Measurements from ENCODE around the gene RASGEF1B.
"Not testable (repeated sequence)": the region's sequence is repeated elsewhere in the genome, so short reads cannot be mapped to it uniquely, and the experiment has no call there.

Gene RASGEF1B

DNA sequence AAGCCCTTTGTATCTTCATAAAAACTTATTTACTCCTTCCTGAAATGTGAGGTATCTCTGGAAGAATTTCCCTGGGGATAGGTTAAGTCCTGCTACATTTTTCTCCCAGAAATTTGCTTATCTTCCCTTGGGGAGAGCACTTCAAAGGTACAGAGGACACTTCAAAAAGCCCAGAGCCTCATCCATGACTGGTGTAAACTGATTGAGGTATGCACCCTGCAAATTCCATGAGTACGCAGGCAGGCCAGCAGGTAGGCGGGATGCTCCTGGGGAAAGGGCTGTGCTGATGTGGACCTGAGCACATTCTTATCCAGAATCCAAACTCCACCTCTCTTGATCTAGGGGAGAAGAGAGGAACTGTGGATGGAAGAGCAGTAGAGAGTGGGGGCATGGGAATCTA is 26.3 kb upstream of the RASGEF1B start:
- DNase-seq = no peak

- DNase-seq = no peak
Measured at GRCh38 chr4:81495345-81495744, 23.6 kb upstream of the RASGEF1B start.

DNA sequence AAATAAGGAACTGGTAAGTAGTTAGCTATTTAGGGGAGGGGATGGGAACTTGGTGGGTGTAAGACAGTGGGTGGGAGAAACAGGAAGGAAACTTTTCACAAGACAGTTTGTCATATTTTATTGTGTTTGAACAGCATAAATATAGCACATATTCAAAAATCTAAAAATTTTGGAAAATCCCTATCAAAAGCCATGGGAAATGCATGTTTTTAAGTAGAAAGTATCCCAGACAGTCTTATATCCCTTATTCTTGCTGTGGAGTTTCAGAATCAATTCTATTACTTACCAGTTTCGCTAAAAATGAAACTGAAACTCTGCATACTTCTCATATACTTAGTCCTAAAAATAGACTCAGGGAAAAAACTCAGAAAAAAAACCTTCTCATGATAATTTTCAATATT is 22.3 kb upstream of the RASGEF1B start:
- no peak for DNase-seq

GRCh38 chr4:81492606-81493230 is 21.0 kb upstream of the RASGEF1B start:
- DNase-seq = no peak

GRCh38 chr4:81491943-81492342 is 20.2 kb upstream of the RASGEF1B start:
- DNase-seq = no peak

DNA sequence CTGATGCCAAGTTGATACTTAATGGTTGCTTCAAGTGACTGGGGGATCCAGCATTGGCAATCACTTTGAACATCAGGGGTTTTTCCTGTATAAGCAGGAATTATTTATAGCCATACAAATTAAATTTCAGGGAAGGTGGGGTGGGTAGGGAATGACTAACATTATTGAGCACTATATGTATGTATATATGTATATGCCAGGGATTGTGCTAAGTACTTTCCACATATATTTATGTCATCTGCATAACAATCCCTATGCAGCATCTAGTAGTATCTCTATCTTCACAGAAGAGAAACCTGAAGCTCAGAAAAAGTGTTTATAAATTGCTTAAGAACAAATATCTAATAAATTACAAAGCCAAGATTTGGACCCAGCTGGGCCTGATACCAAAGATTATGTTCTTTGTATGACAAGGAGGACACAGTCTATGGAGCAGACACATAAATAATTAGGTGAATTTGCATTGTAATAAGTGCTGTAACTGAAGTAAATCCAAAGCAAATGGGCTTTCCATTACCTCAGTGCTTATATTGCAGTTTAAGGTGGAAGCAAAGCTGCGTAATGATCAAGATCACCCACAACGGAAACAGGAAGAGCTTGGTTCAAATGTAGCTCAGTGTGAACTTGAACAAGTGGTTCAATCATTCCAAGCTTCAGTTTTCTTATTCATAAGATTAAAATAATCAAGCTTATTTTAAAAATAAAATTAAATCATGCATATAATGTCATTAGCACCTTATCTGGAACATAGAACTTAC is 18.9 kb upstream of the RASGEF1B start:
- no peak for DNase-seq

- DNase-seq = no peak
Measured at GRCh38 chr4:81486502-81486901, 14.8 kb upstream of the RASGEF1B start.

- DNase-seq = no peak
Measured at GRCh38 chr4:81485310-81485980, 13.7 kb upstream of the RASGEF1B start.

GRCh38 chr4:81482326-81482725 is 10.6 kb upstream of the RASGEF1B start:
- no peak for DNase-seq

- DNase-seq = no peak
Measured at GRCh38 chr4:81481151-81481550, 9.4 kb upstream of the RASGEF1B start.

DNA sequence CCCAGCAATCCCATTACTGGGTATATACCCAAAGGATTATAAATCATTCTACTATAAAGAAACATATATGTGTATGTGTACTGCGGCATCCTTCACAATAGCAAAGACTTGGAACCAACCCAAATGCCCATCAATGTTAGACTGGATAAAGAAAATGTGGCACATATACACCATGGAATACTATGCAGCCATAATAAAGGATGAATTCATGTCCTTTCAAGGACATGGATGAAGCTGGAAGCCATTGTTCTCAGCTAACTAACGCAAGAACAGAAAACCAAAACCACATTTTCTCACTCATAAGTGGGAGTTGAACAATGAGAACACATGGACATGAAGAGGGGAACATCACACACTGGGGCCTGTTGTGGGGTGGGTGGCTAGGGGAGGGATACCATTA is 7.9 kb upstream of the RASGEF1B start:
- DNase-seq = not testable (repeated sequence)

DNA sequence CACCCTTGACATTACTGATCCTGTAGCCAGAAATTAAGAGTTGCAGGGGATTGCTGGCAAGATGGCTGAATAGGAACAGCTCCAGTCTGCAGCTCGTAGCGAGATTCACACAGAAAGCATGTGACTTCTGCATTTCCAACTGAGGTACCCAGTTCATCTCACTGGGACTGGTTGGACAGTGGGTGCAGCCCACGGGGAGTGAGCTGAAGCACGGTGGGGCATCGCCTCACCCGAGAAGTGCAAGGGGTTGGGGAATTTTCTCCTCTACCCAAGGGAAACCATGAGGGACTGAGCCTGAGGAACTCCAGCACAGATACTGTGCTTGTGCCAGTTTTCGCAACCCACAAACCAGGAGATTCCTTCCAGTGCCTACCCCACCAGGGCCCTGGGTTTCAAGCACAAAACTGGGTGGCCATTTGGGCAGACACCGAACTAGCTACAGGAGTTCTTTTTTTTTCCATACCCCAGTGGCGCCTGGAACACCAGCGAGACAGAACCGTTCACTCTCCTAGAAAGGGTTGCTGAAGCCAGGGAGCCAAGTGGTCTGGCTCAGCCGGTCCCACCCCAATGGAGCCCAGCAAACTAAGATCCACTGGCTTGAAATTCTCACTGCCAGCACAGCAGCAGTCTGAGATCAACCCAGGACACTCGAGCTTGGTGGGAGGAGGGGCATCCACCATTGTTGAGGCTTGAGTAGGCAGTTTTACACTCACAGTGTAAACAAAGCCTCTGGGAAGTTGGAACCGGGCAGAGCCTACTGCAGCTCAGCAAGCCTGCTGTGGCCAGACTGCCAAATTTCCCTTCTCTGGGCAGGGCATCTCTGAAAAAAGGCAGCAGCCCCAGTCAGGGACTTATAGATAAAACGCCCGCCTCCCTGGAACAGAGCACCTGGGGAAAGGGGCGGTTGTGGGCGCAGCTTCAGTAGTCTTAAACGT is 1.9 kb upstream of the RASGEF1B start:
- DNase-seq = not testable (repeated sequence)

- peak; percentile 42 to 44 for DNase-seq
Measured at GRCh38 chr4:81472281-81473182, 825 bp upstream of the RASGEF1B start.

DNA sequence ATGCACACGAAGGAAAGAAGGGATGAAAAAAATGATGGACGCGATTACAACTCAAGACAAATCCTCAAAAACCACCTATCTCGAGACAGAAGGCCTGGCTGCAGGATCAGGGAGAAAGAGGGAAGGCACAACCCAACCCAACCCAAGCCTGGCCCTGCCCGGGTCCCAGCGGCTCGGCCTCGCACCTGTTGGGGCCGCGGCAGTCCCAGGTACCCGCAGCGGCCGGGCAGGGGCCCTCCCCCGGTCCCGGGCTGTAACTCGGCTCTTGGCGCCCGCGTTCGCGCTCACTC is 464 bp downstream of the RASGEF1B start:
- DNase-seq = no peak

GRCh38 chr4:81470456-81471297 is 1.0 kb downstream of the RASGEF1B start:
- DNase-seq = peak; percentile 9 to 15

GRCh38 chr4:81469781-81470455 is 1.8 kb downstream of the RASGEF1B start:
- DNase-seq = no peak

DNA sequence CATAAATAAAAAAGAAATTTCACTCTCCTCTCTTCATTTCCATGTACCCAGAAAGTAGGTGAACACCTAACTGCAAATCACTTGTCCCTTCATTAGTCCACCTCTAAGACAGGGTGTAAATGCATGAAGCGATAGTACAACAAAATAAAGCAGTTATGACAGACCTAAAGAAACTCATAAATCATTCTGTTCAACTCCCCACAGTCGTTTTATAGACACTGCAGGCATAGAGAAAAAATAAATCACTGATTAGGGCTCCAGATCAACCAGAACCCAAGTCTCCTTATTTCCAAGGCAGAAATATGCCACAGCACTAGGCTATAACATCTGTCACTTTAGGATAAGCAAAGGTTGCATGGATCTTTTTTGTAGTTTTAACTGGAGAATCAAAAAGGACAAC is 3.0 kb downstream of the RASGEF1B start:
- DNase-seq = no peak

DNA sequence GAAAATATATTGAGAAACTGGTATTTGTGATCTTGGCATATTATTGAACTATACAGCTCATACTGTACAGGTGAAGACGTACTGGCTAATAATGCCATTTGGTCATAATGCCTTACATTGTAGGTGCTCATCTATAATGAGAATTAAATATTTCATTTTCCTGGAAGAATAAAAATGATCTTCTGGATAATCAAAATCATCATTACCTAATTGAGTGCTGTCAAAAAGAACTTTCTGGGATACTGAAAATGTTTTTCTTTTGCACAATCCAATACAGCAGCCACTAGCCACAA is 4.1 kb downstream of the RASGEF1B start:
- no peak for DNase-seq

DNA sequence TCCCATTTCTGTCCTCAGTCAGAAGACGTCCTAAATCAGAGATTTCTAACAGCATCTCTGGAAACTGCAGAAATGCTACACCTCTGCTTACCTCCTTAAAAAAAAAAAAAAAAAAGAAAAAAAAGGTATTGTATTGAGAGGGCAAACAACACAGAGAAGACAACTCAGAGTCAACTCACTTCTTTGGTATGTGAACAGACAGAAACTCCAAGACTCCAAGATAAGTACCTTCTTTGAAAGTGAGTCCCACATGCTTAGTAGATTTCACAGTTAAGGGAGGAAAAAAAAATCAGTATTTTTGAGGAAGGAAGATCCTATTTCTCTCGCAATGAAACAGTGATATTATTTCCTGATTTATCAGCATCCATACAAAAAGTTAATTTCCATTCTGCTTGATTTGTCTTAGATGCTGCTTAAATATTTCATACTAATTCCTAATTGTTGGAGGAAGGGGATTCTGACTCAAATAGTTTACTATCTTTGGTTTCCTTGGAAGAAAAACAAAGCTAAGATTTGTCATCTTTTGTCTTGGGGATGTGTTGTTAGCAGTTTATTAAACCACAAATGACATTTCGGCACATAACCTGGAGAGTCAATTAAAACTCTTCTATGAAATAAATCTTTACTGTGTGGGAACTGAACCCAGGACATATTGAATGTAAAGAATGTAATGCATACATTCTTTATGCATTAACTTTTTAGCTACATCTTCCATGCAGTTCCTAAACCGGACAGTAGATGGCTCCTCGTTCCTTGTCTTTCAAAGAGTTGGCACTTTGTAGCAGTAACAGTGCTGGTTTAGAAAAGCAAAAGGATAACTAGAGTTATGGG is 4.7 kb downstream of the RASGEF1B start:
- DNase-seq = peak; percentile 67 to 75

All from activated CD4-positive, alpha-beta T cell treated with anti-CD3 and anti-CD28 coated beads, Interleukin-2, amount 50 U/mL, for 4 hours (primary cell).